BE2C (cell line): ENCODE results near the gene LCMT2.

Experiments used
- DNase-seq: peaks from one replicate; pipeline ENCODE4 v3.0.0-alpha.2; 2020
- H3K27me3 ChIP-seq: fragments of 250-450 bp; sonication (Bioruptor Pico); 2 replicates; pipeline ENCODE4 v1.5.1; 2020; ENCODE audit warnings: mild to moderate bottlenecking
- H3K36me3 ChIP-seq: fragments of 250-450 bp; sonication (Bioruptor Pico); 2 replicates; pipeline ENCODE4 v1.5.1; 2020; ENCODE audit warnings: mild to moderate bottlenecking
- H3K4me1 ChIP-seq: fragments of 250-450 bp; sonication (Bioruptor Pico); 2 replicates; pipeline ENCODE4 v1.5.1; 2020
- H3K4me3 ChIP-seq: 2 replicates; pipeline ENCODE4 v1.5.1; 2011; ENCODE audit warnings: low read depth, low read length
- H3K9me3 ChIP-seq: fragments of 250-450 bp; sonication (Bioruptor Pico); 2 replicates; pipeline ENCODE4 v1.5.1; 2020
- TF ChIP-seq, protein P1 (sequence below): IDR thresholded peaks from 2 replicates; pipeline ENCODE4 v1.5.1; 2012; ENCODE audit warnings: mild to moderate bottlenecking, low read depth, low read length

The LCMT2 gene

GRCh38 chr15:43316971-43317346 lies 13.4 kb downstream of the LCMT2 start:
- H3K4me1 ChIP-seq = no peaks in the 10 kb centered on the region
- H3K9me3 ChIP-seq = no peaks in the 10 kb centered on the region
- H3K27me3 ChIP-seq = no peaks in the 10 kb centered on the region; the same call in 1 of the 2 replicates
- DNase-seq = no peak
- TF ChIP-seq, protein P1, sequence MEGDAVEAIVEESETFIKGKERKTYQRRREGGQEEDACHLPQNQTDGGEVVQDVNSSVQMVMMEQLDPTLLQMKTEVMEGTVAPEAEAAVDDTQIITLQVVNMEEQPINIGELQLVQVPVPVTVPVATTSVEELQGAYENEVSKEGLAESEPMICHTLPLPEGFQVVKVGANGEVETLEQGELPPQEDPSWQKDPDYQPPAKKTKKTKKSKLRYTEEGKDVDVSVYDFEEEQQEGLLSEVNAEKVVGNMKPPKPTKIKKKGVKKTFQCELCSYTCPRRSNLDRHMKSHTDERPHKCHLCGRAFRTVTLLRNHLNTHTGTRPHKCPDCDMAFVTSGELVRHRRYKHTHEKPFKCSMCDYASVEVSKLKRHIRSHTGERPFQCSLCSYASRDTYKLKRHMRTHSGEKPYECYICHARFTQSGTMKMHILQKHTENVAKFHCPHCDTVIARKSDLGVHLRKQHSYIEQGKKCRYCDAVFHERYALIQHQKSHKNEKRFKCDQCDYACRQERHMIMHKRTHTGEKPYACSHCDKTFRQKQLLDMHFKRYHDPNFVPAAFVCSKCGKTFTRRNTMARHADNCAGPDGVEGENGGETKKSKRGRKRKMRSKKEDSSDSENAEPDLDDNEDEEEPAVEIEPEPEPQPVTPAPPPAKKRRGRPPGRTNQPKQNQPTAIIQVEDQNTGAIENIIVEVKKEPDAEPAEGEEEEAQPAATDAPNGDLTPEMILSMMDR = no peak
- no peaks in the 10 kb centered on the region for H3K36me3 ChIP-seq
- H3K4me3 ChIP-seq = no peak overlapping the region

DNA sequence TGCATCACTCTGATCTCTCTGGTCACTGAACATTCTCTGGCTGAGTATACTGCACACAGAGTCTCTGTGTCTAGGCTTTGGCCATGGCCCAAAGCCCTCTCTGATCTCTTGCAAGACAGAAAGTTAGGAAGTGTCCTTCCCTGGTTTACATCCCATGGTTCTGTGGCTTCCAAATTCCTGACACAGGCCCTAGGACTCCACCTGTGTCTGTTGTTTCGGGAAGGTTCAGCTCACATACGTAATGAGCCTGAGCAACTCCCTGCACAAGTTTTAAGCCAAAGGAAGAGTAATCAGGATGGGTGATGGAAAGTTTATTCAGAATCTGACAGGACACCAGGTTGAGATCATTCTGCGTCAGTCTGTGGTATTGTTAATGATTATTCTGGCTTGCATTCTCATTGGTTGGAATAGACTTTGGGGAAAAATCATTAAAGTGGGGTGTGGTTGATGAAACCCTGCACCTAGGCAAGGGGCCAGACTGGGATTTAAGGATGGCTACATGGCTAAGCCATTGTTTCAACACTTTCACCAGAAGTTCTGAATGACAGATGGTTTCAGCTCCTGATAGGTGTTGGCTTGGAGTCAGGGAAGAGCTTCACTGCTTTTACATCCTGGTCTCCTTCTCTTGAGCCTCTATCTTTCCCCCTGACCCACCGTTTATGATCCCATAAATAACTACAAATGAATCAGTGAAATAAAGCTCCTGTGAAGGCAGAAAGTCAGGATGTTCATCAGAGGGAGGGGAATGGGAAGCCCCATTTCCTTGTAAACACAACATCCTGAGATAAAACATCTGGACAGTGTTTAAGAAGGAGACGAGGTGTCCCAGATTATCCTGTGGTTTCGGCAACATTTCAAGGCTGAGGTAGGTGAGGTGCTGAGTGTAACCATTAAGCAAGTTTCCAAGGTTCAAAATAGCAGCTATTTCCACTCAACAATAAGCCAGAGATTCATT lies 14.1 kb downstream of the LCMT2 start:
- H3K4me3 ChIP-seq = no peak overlapping the region
- H3K27me3 ChIP-seq = no peaks in the 10 kb centered on the region; the same call in 1 of the 2 replicates
- no peaks in the 10 kb centered on the region for H3K9me3 ChIP-seq
- no peaks in the 10 kb centered on the region for H3K36me3 ChIP-seq
- no peaks in the 10 kb centered on the region for H3K4me1 ChIP-seq
- no peak for DNase-seq
- TF ChIP-seq, protein P1 = no peak

GRCh38 chr15:43314171-43314570 lies 16.2 kb downstream of the LCMT2 start:
- TF ChIP-seq, protein P1 = no peak
- Histone ChIP-seq H3K36me3 (no peaks in the 10 kb centered on the region), H3K4me1 (no peaks in the 10 kb centered on the region), H3K4me3 (no peak overlapping the region), H3K9me3 (no peaks in the 10 kb centered on the region), H3K27me3 (peaks cover 6% of the 10 kb centered on the region)
- no peak for DNase-seq

- DNase-seq = no peak
- H3K36me3 ChIP-seq = no peaks in the 10 kb centered on the region
- H3K9me3 ChIP-seq = no peaks in the 10 kb centered on the region
- H3K4me3 ChIP-seq = no peak overlapping the region
- peaks cover 16% of the 10 kb centered on the region for H3K27me3 ChIP-seq
- no peaks in the 10 kb centered on the region for H3K4me1 ChIP-seq
- TF ChIP-seq, protein P1 = no peak
Measured at GRCh38 chr15:43312378-43312777, 18.0 kb downstream of the LCMT2 start.

GRCh38 chr15:43302205-43302817 lies 28.1 kb downstream of the LCMT2 start, which contains the start of gene TGM7:
TGM7 (minus strand) TSS chr15:43302255.
- Histone ChIP-seq H3K27me3 (peaks cover 26% of the 10 kb centered on the region), H3K4me1 (no peaks in the 10 kb centered on the region), H3K36me3 (no peaks in the 10 kb centered on the region), H3K9me3 (no peaks in the 10 kb centered on the region), H3K4me3 (no peak within 1 kb of the TSS)
- DNase-seq = no peak
- TF ChIP-seq, protein P1 = no peak

DNA sequence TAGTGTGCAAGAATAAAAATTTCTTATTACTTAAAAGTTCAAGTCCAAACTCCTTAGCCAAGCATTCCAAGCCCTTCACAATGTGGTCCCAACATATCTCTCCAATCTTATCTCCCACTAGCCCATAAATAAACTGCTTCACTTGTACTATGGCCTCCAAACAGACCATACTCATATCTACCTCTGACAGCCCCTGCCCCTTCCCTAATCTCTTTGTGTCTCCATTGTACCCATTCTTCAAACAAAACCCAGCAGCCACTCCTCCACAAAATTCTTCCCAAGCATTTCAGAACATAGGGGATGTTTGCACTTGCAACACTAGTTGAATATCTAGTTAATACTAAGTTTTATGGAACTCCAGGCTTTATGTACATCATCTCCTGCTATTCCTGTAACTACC lies 30.5 kb downstream of the LCMT2 start:
- Histone ChIP-seq H3K4me1 (no peaks in the 10 kb centered on the region), H3K27me3 (peaks cover 3% of the 10 kb centered on the region), H3K36me3 (no peaks in the 10 kb centered on the region), H3K9me3 (no peaks in the 10 kb centered on the region), H3K4me3 (no peak overlapping the region)
- no peak for DNase-seq
- TF ChIP-seq, protein P1 = no peak
